ENCODE data around the gene NDUFS4.
"Not testable (repeated sequence)": the region's sequence is repeated elsewhere in the genome, so short reads cannot be mapped to it uniquely, and the experiment has no call there.

Gene NDUFS4

GRCh38 chr5:53594419-53594818 lies 34.0 kb downstream of the NDUFS4 start:
- TF ChIP-seq, protein P1, sequence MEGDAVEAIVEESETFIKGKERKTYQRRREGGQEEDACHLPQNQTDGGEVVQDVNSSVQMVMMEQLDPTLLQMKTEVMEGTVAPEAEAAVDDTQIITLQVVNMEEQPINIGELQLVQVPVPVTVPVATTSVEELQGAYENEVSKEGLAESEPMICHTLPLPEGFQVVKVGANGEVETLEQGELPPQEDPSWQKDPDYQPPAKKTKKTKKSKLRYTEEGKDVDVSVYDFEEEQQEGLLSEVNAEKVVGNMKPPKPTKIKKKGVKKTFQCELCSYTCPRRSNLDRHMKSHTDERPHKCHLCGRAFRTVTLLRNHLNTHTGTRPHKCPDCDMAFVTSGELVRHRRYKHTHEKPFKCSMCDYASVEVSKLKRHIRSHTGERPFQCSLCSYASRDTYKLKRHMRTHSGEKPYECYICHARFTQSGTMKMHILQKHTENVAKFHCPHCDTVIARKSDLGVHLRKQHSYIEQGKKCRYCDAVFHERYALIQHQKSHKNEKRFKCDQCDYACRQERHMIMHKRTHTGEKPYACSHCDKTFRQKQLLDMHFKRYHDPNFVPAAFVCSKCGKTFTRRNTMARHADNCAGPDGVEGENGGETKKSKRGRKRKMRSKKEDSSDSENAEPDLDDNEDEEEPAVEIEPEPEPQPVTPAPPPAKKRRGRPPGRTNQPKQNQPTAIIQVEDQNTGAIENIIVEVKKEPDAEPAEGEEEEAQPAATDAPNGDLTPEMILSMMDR (conservative IDR thresholded peaks at IDR 0.05): no peak
- H3K27ac ChIP-seq: no peak overlapping the region

DNA sequence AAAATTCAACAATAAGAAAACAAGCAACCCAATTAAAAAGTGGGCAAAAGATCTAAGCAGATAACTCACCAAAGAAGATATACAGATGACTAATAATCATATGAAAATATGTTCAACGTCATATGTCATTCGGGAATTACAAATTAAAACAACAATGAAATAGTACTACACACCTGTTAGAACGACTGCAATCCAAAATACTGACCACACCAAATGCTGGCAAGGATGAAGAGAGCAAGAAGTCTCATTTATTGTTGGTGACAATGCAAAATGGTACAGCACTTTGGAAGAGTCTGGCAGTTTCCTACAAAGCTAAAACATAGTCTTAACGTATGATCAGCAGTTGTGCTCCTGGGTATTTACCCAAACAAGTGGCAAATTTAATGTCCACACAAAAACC lies 37.5 kb downstream of the NDUFS4 start:
- TF ChIP-seq, protein P1 (conservative IDR thresholded peaks at IDR 0.05): no peak
- TF ChIP-seq ZFX (IDR thresholded peaks at IDR 0.05): no peak
- no peak overlapping the region for H3K27ac ChIP-seq

DNA sequence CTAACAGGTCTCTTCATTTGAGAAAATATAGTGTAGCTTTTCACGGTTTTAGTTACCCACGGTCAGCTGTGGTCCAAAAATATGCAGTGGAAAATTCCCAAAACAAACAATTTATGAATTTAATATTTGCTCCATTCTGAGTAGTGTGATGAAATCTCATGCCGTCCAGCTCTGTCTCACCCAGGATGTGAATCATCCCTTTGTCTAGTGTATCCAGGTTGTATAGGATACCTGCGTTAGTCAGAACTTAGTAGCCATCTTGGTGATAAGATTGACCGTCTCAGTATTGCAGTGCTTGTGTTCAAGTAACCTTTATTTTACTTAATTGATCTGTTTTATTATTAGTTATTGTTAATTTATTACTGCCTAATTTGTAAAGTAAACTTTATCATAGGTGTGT lies 41.1 kb downstream of the NDUFS4 start:
- H3K27ac ChIP-seq: no peak overlapping the region
- TF ChIP-seq ZFX (IDR thresholded peaks at IDR 0.05): no peak

DNA sequence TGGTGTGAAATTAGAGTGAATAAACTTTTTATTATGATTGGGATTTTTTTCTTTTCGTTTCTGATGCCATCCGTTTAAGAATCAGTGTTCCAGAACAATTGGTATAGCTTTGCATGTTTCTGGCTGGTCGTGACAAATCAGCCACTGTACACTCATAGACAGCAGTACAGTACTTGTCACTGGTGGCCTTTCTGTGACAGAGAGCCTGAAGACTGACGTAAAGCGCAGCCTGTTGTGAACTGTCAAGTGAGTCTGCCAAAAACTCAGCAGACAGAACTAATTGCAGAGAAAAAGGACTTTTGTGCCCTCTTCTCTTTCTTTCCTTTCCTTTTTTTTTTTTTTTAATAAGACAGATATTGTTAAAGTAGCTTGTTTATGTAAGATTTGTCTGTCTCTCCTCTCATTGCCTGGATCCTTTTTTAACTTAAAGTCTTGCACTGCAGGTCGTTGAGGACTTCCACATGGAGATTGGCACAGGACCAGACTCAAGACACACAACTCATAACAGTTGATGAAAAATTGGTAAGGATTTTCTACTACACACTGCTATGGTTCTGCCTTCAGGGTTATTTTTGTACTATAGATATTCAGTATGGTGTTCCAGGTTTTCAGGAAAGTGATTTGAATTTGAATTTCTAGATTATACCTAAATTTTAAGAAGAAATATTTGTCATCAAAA lies 42.7 kb downstream of the NDUFS4 start:
- TF ChIP-seq ZFX (IDR thresholded peaks at IDR 0.05): no peak
- TF ChIP-seq, protein P1 (conservative IDR thresholded peaks at IDR 0.05): no peak
- no peak overlapping the region for H3K27ac ChIP-seq

GRCh38 chr5:53604309-53604708 lies 43.9 kb downstream of the NDUFS4 start:
- H3K27ac ChIP-seq: no peak overlapping the region

DNA sequence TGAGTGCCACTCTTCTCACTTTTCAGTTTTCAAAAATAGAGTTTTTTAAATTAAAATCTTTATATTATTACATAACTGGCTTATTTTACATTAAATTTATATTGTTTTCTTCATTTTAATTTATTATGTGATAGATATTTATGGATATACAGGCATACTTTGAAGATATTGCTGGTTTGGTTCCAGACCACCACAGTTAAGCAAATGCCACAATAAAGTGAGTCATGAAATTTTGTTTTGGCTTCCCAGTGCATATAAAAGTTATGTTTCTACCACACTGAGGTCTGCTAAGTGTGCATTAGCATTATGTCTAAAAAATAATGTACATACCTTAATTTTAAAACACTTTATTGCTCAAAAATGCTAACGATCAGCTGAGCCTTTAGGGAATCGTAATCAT lies 47.4 kb downstream of the NDUFS4 start:
- H3K27ac ChIP-seq: no peak overlapping the region
- TF ChIP-seq, protein P1 (conservative IDR thresholded peaks at IDR 0.05): no peak
- TF ChIP-seq ZFX (IDR thresholded peaks at IDR 0.05): no peak

More at GRCh38 chr5:53604309-53604708, 43.9 kb downstream of the NDUFS4 start:
- no peak for TF ChIP-seq ZFX (IDR thresholded peaks at IDR 0.05)
- TF ChIP-seq, protein P1 (conservative IDR thresholded peaks at IDR 0.05): no peak

DNA sequence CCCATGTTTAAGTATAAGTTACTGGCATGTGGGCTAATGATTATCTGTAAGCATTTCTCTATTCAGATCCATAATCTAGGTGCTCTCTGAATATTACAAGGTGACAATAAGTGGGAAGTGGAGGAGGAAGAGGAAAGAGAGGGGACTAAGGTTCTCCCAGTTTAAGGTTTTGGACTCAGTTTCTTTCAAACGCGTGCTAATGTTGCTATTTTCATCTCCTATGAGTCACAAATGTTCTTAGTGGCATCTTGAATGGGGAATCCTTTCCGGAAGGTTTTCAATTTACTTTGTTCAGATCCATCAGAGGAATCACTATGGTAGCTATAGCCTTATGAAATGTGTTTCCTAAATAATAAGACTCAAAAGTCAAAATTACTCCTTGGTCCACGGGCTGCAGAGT lies 48.5 kb downstream of the NDUFS4 start:
- not testable (repeated sequence) for H3K27ac ChIP-seq

DNA sequence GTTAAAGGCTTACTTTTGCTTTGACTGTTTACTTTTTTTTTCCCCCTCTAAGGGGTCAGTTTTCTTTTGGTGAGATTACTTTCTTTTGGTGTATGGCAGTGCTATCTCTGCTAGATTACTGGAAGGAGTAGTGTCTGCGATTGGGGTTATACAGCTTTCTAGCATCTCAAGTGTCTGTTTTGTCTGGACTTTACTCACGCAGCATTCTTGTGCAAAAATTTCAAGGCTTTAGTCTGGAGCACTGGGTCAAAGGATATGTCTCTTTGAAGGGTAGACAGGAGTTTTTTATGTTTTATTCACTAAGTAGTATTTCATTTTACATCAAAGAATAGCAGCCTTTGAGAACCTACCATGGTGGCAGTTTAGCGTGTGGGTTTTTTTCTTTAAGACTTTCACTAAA lies 52.6 kb downstream of the NDUFS4 start:
- TF ChIP-seq, protein P1 (conservative IDR thresholded peaks at IDR 0.05): no peak
- TF ChIP-seq ZFX (IDR thresholded peaks at IDR 0.05): no peak
- H3K27ac ChIP-seq: no peak overlapping the region
